Skeletal muscle satellite cell (primary cell): ENCODE measurements around the gene EFNA3.

Source experiments
- H3K27me3 ChIP-seq: 2 replicates; pipeline ENCODE4 v1.7.0; 2013; ENCODE audit warnings: low read length; ENCODE audit not compliant: control insufficient read depth, insufficient read depth
- H3K36me3 ChIP-seq: 2 replicates; pipeline ENCODE4 v1.7.0; 2013; ENCODE audit warnings: mild to moderate bottlenecking, control low read depth, low read length; ENCODE audit not compliant: insufficient read depth
- H3K4me1 ChIP-seq: 2 replicates; pipeline ENCODE4 v1.7.0; 2013; ENCODE audit warnings: low read length; ENCODE audit not compliant: control insufficient read depth, insufficient read depth
- H3K4me2 ChIP-seq: 2 replicates; pipeline ENCODE4 v1.7.0; 2013; ENCODE audit warnings: mild to moderate bottlenecking, low read length
- H3K4me3 ChIP-seq: 2 replicates; pipeline ENCODE4 v1.7.0; 2013; ENCODE audit warnings: low read length
- H3K9ac ChIP-seq: 2 replicates; pipeline ENCODE4 v1.7.0; 2013; ENCODE audit warnings: mild to moderate bottlenecking, low read depth, low read length, moderate library complexity
- H3K9me3 ChIP-seq: replicated peaks from 2 replicates; pipeline ENCODE4 v1.7.0; 2013; ENCODE audit warnings: mild to moderate bottlenecking, control low read depth, low read length

Gene EFNA3

DNA sequence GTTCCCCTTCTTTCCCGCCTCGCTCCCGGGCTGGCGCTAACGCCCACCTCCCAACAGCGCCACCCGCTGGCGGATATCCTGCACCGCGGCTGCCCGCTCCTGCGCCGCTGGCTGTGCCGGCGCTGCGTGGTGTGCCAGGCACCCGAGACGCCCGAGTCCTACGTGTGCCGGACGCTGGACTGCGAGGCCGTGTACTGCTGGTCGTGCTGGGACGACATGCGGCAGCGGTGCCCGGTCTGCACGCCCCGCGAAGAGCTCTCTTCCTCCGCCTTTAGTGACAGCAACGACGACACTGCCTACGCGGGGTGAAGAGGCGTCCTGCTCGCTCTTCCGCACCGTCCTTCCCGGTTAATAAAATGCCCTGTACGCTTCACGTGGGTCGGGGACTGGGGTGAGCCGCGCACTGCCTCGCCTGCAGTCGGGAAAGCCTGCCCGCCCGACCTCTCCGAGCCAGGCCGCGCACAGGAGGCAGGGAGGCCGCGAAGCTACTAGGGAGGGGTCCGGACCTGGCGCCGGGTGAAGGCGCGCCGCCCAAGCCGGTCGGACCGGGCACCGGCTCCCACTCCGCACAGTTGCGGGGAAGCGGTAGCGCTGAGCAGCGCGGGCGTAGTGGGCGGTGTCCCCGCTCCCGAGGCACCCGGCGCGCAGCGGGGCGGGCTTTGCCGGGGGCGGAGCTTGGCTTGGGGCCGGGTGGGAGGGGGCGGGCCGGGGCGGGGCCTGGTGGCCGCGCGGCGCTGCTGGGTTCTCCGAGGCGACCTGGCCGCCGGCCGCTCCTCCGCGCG, 27.9 kb upstream of the EFNA3 start, which contains the start of gene ADAM15:
TSS of gene ADAM15 (plus strand) at position 757 of the 782 bp plus-strand sequence. CDS start 71 bp downstream, outside the sequence.
- Histone ChIP-seq H3K4me3 (peak within 1 kb of the TSS; percentile 84), H3K4me2 (peak within 1 kb of the TSS; percentile 97), H3K4me1 (peaks cover 27% of the 10 kb centered on the region), H3K27me3 (no peaks in the 10 kb centered on the region), H3K36me3 (peaks cover 17% of the 10 kb centered on the region), H3K9ac (peak within 1 kb of the TSS; percentile 84), H3K9me3 (no peaks in the 10 kb centered on the region)

DNA sequence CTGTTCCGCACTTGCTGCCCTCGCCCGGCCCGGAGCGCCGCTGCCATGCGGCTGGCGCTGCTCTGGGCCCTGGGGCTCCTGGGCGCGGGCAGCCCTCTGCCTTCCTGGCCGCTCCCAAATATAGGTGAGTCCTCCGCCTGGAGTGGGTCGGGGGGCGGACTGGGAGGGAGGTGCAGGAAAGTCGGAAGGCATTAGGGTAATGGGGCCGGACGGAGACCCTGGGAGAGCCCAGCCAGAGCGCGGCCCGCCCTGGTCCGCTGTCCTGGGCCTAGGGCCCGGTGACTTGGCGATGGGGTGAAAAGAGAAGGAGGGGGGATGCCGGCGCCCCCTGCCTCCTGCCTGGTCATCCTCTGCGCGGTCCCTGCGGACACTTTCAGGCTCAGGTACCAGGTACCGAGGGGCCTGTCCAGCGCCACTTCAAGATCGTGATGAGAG, 27.3 kb upstream of the EFNA3 start:
- H3K4me2 ChIP-seq: peak overlapping the region; percentile 97
- H3K4me3 ChIP-seq: peak overlapping the region; percentile 84
- H3K9ac ChIP-seq: peak overlapping the region; percentile 84
- peaks cover 27% of the 10 kb centered on the region for H3K4me1 ChIP-seq
- no peaks in the 10 kb centered on the region for H3K27me3 ChIP-seq
- H3K36me3 ChIP-seq: peaks cover 23% of the 10 kb centered on the region
- no peaks in the 10 kb centered on the region for H3K9me3 ChIP-seq

DNA sequence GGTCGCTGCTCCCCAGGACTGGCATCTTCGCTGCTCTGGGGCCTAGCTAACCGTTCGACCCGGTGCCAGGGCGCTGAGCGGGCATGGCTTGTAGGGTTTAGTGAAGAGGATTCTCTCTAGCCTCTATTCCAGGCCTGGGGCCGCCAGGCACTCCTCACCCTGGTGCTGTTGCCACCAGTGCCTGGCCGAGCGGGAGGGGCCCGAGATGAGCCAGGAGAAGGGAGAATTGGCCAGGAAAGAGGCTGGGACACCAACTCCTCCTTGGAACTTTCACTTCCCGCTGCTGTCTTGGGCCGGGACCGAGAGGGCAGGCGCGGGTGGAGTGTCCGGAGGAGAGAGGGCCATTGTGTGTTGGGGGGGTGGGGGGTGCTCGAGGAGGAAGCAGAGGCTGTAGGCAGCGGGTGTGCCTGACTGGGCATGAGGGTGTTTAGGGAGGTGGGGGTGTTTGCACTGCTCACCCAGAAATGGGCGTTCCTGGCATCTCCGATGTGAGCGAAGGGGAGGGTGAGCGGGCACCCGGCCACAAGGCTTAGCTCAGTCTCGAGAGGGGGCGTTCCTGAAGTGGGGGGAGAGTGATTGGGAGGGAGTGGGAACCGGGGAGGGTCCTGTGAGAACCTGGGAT, 26.7 kb upstream of the EFNA3 start:
- H3K9ac ChIP-seq: peak overlapping the region; percentile 84
- H3K4me2 ChIP-seq: peak overlapping the region; percentile 97

DNA sequence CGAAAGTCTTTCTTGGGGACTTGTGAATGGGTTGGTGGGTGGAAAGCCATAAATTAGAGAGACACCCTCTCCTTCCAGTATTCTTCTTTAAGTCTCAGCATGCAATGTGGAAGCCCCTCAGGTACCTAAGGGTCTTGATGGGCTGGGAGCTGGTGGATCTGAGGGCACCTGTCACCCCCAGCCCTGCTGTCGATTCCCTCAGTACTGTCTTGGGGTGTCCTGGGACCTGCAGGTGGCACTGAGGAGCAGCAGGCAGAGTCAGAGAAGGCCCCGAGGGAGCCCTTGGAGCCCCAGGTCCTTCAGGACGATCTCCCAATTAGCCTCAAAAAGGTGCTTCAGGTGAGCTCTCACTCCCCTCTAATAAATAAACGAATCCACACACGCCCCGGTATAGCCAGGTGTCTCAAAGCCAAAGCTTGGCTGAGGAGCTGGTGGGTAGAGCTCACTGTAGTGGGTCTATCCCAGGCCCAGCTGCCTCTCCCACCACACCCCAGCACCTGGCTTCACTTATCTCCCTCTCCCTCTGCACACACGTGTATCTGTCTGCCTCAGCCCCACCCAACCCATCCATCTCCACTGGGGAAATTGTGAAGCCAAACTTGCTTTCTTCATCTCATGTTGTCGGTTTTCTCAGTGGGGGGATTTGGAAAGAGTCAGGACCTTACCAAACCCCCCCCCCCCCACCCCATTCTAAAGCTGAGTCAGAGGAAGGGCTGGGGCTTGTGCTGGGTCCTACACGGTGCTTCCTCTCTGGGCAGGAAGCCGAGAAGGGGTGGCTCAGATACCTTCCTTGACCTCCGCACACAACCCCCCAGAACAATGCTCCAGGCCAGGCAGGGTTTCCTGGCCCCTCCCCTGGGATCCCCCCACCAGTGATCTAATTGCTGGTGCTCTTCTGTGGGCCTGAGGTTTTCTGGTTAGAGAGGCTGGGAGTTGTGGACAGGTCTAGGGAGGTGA, 25.9 kb upstream of the EFNA3 start:
- H3K4me1 ChIP-seq: peaks cover 27% of the 10 kb centered on the region
- peaks cover 36% of the 10 kb centered on the region for H3K36me3 ChIP-seq
- peak overlapping the region; percentile 97 for H3K4me2 ChIP-seq
- H3K9me3 ChIP-seq: no peaks in the 10 kb centered on the region
- H3K4me3 ChIP-seq: peak overlapping the region; percentile 84
- H3K27me3 ChIP-seq: no peaks in the 10 kb centered on the region
- peak overlapping the region; percentile 84 for H3K9ac ChIP-seq

More for the DNA sequence above, 26.7 kb upstream of the EFNA3 start:
- Histone ChIP-seq H3K4me1 (peaks cover 27% of the 10 kb centered on the region), H3K27me3 (no peaks in the 10 kb centered on the region), H3K9me3 (no peaks in the 10 kb centered on the region), H3K36me3 (peaks cover 28% of the 10 kb centered on the region), H3K4me3 (peak overlapping the region; percentile 84)

- Histone ChIP-seq H3K4me1 (peaks cover 27% of the 10 kb centered on the region), H3K27me3 (no peaks in the 10 kb centered on the region), H3K4me3 (no peak overlapping the region), H3K9me3 (no peaks in the 10 kb centered on the region), H3K36me3 (peaks cover 45% of the 10 kb centered on the region), H3K9ac (no peak overlapping the region), H3K4me2 (no peak overlapping the region)
Observed at GRCh38 chr1:155053531-155054105, 25.0 kb upstream of the EFNA3 start.

GRCh38 chr1:155057104-155057503, 21.5 kb upstream of the EFNA3 start:
- H3K9ac ChIP-seq: no peak overlapping the region
- no peak overlapping the region for H3K4me3 ChIP-seq
- H3K27me3 ChIP-seq: no peaks in the 10 kb centered on the region
- H3K36me3 ChIP-seq: peaks cover 54% of the 10 kb centered on the region
- peaks cover 16% of the 10 kb centered on the region for H3K4me1 ChIP-seq
- H3K9me3 ChIP-seq: no peaks in the 10 kb centered on the region
- H3K4me2 ChIP-seq: no peak overlapping the region

GRCh38 chr1:155057788-155058211, 20.8 kb upstream of the EFNA3 start:
- Histone ChIP-seq H3K27me3 (no peaks in the 10 kb centered on the region), H3K9ac (no peak overlapping the region), H3K4me2 (no peak overlapping the region), H3K36me3 (peaks cover 54% of the 10 kb centered on the region), H3K4me3 (no peak overlapping the region), H3K4me1 (peaks cover 12% of the 10 kb centered on the region), H3K9me3 (no peaks in the 10 kb centered on the region)

DNA sequence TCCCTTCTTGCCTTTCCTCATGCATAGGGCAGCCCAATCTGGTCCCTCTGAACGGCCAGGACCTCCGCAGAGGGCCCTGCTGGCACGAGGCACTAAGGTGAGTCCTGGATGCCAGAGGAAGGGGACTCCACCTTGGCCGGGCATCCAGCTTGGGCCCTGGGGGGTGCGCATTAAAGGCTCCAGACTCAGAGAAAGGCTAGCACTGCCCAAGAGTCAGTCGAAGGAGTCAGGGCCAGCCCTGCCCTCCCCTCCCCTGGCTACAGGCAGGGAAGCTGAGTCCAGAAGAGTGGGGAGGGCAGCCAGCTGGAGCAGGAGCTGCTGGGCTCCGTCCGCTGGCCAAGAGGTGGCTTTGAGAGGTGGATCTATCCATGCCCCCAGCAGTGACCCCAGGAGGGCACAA, 17.9 kb upstream of the EFNA3 start:
- H3K4me1 ChIP-seq: peaks cover 14% of the 10 kb centered on the region
- H3K9me3 ChIP-seq: no peaks in the 10 kb centered on the region
- H3K4me3 ChIP-seq: no peak overlapping the region
- H3K4me2 ChIP-seq: no peak overlapping the region
- H3K36me3 ChIP-seq: peaks cover 37% of the 10 kb centered on the region
- H3K9ac ChIP-seq: no peak overlapping the region
- no peaks in the 10 kb centered on the region for H3K27me3 ChIP-seq

GRCh38 chr1:155061381-155062150, 17.1 kb upstream of the EFNA3 start:
- no peak overlapping the region for H3K9ac ChIP-seq
- no peaks in the 10 kb centered on the region for H3K9me3 ChIP-seq
- H3K4me1 ChIP-seq: peaks cover 14% of the 10 kb centered on the region
- H3K27me3 ChIP-seq: no peaks in the 10 kb centered on the region
- H3K4me3 ChIP-seq: no peak overlapping the region
- peaks cover 29% of the 10 kb centered on the region for H3K36me3 ChIP-seq
- H3K4me2 ChIP-seq: no peak overlapping the region

- Histone ChIP-seq H3K4me1 (peaks cover 14% of the 10 kb centered on the region), H3K36me3 (peaks cover 23% of the 10 kb centered on the region), H3K9ac (no peak overlapping the region), H3K9me3 (no peaks in the 10 kb centered on the region), H3K4me2 (no peak overlapping the region), H3K27me3 (no peaks in the 10 kb centered on the region), H3K4me3 (no peak overlapping the region)
Observed at GRCh38 chr1:155062151-155062686, 16.4 kb upstream of the EFNA3 start.
